Stimulated activated CD8-positive, alpha-beta memory T cell treated with anti-CD3 and anti-CD28 coated beads, Interleukin-2, amount 100 ng/mL, for 1 hour (primary cell): Measurements from ENCODE around the gene DHRS11.
A peak's percentile ranks its signal among the peaks of the same experiment; 100 is the strongest.

Experiments
- DNase-seq, 2 donors: peaks; one replicate each; pipeline ENCODE4 v3.0.0-alpha.2; 2020; ENCODE audit warnings: low read depth in 2 of 2

The DHRS11 gene

DNA sequence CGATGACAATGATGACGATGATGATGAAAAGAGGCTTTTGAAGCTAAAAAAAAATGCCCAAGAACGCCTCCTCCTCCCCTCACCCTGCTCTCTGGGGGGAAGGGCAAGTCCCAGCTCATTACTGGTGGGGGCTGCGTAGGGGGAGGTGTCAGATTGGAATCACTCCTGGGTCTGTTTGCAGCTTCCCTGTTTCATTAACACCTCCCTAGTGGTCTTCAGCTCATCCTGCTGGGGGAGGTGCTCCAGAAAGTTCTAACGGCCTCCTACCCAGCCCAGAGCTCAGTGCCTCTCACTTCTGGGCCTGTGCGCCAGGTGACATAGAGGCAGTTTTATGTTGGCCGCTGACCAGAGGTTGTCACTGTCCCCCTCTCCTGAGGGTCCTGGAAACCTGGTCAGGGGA lies 22.4 kb downstream of the DHRS11 start:
- DNase-seq: no peak

DNA sequence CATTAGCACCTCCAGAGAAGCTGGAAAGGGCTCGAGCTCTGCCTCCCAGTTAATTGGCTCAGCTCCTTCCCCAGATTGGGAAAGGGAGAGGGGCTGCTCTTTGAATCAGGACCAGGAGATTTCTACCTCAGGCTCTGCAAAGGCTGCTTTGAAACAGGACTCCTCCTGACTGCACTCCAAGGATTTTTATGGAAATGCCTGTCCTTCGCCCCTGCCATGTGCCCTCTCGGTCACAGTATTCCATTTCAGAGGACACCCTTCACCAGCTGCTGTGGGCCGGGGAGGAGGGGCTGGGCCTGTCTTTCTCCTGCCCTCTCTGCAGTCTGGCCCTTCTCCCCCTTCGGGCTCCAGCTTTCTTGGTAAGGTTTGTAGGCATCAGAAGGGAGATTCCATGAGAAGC lies 23.3 kb downstream of the DHRS11 start:
- DNase-seq: no peak

DNA sequence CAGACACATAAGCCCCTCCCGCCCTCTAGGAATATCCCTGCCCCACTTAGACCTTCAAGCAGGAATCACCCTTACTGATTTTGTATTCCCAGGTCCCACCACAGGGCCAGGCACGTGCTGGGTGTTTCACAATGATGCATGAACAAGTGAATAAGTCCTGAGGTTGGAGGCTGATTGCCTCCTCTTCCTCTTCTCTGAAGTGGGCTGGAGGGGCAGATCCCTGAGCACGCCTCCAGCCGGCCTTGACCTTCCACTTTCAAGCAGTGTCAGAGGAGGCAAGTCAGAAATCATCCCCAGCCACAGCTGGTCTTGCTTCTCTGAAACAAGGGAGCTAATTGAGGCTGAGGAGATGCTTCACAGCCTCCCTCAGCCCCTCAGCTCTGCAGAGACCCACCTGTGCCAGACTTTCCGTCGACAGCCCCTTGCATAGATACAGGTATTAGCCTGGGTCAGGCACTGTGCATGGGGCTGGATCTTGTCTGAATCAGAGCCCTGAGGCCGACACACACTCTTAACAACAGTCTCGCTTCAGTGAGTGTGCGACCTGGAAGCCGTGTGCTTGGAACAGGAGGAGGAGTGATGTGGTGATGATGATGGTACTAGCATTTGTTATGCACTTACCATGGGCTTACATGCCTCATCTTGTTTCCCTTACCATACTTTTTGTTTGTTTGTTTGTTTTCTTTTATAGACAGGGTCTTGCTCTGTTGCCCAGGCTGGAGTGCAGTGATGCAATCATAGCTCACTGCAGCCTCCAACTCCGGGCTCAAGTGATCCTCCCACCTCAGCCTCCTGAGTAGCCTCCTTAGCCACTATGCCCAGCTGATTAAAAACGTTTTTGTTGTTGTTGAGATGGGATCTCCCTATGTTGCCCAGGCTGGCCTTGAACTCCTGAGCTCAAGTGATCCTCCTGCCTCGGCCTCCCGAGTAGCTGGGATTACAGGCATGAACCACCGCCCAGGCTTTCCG lies 24.7 kb downstream of the DHRS11 start:
- DNase-seq: no peak

DNA sequence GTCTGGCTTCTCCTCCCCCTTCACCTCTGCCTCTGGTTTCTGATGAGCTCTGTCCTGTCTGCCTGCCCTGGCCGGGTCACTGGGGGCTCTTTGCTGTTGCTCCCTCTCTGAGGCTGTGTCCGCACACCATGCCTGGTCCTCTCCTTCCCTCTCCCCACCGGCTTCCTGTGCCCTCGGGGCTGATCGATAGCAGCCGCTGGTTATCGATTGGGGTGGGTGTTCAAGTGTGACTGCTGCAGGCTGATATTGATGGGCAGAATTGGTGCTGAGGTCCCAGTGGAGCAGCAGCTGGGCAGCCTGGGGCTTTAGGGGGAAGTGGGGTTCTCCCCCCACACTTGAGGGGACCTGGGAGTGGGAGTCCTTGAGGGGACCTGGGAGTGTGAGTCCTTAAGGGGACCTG lies 26.1 kb downstream of the DHRS11 start:
- no peak for DNase-seq

DNA sequence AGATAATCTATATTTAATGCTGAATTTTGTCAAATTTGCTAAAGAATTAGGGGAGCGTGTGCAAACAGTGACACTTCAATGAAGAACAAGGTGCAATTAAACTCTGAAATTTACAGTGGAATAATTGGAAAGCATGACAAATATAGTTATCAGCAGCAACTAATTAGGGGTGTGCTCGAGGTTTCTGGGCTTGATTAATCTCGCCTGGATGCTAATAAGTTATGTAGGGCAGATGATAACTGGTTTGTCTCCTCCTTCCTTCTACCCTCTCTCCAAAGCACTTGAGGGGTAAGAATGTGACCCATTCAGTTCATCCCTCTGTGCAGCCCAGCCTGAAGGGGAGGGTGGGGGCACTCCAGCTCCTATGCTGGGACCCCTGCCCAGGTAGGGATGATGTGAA lies 31.6 kb downstream of the DHRS11 start:
- no peak for DNase-seq

DNA sequence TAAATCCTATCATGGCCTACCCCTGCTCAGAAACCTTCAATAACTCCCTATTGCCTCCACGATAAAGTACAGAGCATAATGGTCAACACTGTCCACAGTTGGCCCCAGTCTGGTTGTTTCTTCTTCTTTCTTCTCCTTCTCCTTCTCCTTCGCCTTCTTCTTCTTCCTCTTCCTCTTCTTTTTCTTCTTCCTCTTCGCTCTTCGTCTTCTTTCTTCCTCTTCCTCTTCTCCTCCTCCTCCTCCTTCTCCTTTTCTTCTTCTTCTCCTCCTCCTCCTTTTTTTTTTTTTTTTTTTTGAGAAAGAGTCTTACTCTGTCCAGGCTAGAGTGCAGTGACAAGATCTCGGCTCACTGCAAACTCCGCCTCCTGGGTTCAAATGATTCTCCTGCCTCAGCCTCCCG lies 33.5 kb downstream of the DHRS11 start:
- DNase-seq: no peak

DNA sequence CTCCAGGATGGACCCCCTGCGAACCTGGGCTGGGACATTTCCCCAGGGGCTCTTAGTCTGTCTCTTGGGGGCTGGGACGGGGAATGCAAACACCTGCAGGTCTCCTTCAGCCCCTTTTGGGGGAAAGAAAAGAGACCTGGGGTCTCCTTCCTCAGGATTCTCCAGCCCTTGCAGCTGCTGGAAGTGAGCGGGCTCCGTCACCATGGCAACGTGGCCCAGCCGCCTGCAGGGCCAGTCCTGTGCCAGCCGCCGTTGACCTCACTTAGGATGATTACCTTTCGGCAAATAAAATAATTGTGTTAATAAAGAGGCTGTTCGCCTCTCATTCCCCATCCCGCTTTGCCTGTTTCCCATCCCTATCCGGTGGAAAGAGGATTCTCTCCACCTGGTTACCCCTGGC lies 35.4 kb downstream of the DHRS11 start:
- DNase-seq: no peak

DNA sequence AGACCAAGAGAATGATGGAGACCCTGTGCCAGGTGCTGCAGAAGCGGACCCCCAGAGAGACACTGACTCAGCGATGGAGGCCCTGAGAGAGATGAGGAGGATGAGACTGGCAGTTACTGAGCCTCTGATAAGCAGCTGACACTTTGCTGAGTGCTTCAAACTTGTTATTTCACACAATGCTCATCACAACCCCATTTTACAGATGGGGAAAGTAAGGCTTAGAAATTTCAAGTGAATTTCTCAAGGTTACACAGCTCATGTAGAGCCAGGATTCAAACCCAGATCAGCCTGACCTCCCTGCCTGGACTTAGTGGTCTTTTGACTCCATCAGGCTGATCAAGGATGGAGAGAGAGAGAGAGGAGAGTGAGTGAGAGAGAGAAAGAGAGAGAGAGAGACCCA lies 36.9 kb downstream of the DHRS11 start:
- DNase-seq: no peak

DNA sequence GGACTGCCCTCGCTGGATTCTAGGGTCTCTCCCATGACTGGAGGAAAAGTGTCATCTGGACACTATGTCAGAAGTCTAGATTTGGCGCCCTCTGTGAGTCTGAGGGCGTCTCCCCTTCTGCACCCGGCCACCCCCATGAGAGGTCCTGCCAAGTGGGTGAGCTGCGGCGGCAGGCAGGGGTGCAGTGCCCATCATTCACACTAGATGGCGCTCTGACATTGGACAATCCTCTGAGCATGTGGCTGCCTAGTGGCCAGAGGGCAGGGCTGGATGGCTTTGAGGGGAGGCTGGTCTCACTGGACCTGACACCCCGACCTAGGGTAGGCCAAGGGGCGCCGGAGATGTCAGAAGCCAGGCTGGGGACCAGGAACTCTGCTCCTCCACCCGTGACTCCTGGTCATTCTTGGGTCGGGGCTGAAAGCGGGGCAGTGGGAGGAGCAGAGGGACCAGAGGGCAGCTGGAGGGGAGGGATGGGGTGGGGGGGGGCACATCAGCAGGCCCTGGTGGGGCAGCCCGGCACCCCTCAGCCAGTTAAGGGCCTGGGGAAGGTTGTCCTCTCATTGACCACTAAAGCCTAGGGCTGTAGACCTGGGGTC lies 37.7 kb downstream of the DHRS11 start:
- peak; percentile 57 to 64 for DNase-seq

DNA sequence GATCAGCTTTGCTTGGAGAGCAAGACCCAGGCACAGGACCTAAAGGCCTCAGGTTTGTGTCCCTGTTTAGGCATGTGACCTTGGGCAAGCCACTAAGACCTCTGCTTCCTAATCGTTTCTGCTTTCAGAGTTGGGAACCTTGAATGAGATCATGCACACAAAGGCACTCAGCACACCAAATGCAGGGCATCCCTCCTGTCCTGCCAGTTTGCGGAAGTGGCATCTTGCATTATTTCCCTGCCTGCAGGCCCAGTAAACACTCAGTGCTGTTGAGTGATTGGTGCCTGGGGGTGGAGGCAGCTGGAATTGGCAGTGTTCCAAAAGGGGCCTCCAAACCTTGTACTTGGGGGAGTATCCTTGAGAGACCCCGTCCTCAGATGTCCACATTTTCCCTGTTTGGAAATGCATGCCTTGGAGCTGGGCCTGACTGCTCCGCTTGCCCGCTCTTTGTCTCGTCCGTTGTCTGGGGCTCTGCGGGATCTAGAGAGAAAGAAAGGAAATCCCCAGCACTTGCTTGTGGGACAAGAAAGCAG lies 38.4 kb downstream of the DHRS11 start:
- DNase-seq: no peak

DNA sequence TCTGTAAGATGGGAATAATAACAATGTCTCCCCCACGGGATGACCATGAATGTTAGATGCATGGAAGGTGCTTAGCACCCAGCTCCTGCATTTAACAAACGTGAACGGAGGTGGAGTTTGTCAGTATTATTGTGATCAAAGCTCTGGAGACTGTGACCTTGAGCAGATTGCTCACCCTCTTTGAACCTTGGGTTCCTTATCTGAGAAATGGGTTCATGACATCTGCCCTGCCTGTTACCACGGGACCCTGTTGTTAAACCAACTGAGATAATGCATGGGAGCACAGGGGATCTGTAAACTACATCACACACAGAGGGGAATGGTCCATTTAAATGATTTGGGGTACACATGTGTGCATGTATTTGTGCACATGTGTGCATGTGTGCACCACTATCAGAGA lies 39.3 kb downstream of the DHRS11 start:
- no peak for DNase-seq

DNA sequence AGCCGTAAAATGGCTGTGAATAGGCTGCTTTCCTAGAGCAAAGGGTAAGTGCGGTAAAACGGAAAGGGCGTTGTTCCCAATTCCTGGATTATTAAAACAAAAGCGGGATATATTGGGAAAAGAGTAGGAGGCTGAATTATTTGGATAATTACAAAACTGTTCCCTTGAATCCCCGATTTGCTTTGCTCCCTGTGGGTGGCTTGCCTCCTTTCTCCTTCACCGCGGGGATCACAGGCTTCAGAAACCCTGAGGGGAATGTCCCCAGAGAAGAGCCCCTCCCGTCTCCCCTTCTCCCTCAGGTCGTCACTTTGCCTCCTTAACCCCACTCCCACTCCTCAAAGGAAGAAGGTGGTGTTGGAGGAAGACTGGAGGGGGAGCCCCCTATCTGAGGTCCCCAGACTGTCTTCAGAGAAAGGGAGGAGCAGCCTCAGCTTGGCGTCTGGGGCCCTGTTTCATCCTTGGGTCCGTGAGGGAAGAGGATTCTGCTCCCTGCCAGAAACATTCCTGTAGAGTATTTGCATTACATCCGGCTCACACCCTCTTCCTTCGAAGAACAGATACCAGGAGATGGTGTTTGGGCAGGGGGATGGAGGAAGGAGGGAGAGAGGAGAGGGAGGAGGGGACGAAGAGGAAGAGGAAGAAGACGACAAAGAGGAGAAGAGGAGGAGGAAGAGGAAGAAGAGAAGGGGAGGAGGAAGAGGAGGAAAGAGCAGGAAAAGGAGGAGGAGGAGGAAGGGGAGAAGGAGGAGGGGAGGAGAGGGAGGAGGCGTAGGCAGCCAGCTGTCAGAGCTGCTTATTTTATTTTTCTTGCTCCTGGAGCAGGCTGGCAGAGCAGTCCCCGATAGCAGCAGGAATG lies 41.5 kb downstream of the DHRS11 start:
- DNase-seq: no peak

DNA sequence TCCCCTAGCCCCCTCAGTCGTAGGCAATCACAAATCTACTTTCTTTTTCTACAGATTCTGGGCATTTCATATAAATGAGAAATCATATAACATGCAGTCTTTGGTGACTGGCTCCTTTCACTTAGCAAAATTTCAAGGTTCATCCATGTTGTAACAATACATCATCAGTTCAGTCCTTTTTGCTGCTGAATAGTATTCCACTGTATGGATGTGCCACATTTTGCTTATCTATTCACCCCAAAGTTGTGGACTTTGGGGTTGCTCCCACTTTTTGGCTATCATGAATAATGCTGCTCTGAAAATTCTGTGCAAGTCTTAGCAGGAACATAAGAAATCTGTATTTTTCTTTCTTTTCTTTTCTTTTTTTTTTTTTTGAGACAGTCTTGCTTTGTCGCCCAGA lies 48.7 kb downstream of the DHRS11 start:
- DNase-seq: no peak

DNA sequence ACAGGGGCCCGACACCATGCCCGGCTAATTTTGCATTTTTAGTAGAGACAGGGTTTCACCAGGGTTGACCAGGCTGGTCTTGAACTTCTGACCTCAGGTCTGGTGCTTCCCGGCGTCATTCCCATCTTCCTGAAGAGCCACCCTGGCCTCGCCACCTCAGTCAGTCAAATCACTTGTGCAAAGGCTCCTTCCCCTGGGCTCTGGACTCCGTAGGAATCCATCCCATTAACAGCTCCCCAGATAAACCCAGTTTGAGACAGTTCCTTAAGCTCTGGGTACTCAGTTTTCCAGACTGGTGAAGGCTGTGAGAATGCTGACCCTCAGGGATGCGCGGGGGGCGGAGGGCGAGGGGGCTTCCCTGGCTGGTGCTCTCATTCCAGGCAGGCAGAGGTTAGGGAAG lies 49.2 kb downstream of the DHRS11 start:
- DNase-seq: no peak

DNA sequence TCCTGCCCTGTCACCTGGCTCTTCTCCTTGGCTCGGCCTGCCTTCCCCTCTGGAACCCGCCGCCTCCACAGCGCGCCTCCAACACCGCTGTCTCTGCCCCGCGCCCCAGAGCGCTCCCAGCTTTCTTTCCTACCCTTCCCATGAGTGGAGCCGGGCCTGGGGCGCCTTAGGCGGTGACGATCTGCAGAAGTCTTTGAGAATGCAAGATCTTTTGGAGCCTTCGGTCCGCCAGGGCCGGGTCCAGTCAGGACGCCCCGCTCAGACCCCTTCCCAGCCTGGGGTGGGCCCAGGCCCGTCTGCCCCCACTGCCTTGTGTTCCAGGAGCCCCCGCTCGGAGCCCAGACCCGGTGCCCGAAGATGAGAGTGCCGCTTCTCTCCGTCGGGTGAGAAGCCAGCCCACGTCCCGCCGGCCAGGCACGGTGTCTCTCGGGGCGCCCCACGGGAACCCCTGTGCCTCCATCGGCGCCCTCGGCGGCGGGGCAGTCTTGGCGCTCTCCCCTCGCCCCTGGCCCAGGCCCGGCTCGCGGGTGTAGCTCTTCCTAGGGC lies 49.7 kb downstream of the DHRS11 start:
- DNase-seq: no peak

DNA sequence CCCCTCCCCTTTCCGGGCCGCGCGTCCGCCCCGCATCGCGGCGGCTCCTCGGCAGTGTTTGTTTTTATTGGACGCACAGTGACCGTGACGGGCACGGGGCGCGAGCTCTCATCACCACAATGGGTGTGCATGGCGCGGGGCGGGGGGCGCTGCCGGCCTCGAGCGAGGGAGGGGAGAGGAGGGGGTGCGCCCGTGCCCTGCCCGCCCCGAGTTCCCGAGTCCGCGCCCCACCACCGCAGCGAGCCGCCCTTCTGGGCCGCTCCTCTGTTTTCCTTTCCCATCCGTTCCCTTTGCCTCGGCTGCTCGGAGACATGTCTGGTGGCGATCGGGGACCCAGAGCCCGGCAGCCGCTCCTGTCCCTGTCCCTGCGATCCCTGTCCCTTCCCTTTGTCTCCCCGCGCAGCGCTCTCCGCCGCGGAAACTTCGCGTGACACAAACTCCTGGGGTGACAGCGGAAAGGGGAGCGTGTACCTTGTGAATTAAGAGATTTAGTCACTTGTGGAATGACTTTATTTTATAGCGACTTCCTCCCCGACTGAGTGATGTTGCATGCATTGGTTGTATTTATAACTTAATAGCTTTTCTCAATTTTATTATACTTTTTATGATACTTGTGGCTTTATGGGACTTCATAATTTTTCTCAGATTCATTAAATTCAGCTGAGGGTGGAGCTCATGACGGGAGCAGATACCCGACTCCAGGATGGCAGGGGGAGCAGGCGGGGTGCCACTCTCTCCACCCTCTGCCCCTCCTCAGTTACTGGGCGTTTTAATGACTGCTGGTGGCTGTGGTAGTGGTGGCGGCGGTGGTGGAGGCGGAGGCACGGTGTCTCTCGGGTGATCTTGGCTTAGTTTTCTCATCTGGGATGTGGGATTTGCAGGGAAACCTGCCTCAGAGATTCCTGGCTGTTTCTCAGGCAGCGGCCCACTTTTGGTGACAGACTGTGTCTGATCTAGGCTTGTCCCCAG lies 50.5 kb downstream of the DHRS11 start:
- DNase-seq: no peak

DNA sequence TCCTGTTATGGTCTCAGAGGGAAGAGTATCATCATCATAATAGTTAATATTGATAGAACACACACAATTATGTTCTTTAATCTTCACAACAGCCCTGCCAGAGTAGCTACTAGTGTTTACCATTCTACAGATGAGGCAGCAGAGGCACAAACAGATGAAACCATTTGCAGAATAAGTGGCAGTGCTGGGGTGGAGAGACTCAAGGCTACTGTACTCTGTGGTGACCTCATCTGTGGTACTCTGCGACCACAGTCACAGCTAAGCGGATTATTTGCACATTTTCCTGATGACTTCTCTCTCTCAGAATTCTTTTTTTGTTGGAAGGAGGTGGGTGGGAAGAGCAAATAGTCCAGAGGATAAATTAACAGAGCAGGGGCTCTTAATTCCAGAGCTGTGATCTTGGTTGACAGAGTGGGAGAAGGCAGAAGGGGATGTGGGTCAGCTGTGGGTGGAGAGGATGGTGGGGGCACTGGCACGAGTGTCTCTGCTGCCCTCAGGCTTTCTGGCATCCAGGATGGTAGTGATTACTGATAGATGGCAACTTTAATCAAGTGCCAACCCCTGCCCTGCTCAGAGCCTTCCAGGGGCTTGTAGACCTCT lies 51.5 kb downstream of the DHRS11 start:
- DNase-seq: no peak

DNA sequence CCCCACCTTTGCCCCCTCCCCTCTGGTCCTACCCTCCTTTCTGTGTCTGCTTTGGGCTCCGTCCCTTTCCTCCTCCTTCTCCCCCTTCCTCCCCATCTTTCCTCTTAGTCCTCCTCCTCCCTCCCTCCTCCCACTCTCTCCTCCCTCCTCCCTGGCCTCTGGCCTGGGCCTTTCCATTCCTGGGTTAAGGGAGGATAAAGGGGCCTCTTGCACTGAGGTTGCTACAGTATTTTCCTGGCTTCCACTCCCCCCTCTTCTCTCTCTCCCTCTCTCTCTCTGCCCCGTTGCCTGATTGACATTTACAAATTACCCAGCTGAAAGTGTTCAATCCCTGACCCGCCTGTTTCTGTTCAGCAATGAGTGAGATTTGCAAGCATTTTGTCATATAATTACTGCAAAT lies 53.7 kb downstream of the DHRS11 start:
- no peak for DNase-seq

DNA sequence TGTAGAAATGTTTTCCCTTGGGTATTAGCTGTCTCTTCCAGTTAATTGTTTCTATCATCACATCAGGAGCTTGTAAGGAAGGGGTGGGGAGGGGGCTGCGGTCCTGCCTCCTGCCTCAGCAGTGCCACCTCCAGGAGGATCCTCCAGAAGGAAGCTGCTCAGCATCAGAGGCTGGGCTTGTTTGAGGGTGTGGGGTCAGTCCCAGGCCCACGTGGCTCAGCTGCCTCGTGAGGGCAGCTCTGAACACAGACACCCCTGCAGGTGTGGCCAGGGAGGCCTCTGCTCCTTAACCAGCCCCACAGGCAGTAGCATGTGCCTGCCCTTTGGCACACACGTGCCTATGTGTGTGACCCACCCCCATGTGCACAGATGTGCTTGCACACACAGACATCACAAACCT lies 56.0 kb downstream of the DHRS11 start:
- DNase-seq: no peak

DNA sequence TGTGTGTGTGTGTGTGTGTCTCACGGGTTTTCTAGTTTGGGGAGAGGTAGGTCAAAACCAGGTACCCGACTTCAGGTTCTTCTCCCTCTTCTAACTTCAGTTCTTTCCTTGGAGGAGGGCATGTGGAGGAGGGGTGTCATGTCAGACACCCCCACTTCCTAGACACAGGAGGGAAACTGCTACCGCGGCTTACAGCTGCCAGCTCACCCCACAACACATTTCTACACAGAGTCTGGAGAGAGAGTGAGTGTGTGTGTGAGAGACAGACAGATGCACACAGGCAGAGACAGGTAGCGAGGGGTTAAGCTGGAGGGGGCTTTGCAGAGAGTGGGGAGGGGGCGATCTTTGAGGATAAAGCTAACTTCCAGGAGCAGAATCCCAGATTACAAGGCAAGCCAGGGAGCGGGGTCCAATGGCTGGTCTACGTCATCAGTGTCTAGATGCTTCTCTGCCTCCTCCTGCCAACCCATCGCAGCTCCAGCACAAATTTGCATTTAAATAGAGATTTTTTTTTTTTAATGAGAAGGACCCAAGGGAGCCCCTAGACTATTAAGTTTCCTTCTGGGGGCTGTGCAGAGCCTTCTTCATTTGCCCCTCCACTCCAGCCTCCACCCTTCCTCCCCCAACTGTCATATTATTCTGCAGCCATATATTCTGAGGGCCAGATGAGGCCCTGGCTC lies 58.6 kb downstream of the DHRS11 start:
- DNase-seq: no peak
